Eye (tissue), 1 donor: ENCODE measurements around the gene TARP.
A peak's percentile ranks its signal among the peaks of the same experiment; 100 is the strongest.

Experiments used
- DNase-seq: peaks from one replicate; pipeline ENCODE4 v3.0.0-alpha.2; 2015

The TARP gene

DNA sequence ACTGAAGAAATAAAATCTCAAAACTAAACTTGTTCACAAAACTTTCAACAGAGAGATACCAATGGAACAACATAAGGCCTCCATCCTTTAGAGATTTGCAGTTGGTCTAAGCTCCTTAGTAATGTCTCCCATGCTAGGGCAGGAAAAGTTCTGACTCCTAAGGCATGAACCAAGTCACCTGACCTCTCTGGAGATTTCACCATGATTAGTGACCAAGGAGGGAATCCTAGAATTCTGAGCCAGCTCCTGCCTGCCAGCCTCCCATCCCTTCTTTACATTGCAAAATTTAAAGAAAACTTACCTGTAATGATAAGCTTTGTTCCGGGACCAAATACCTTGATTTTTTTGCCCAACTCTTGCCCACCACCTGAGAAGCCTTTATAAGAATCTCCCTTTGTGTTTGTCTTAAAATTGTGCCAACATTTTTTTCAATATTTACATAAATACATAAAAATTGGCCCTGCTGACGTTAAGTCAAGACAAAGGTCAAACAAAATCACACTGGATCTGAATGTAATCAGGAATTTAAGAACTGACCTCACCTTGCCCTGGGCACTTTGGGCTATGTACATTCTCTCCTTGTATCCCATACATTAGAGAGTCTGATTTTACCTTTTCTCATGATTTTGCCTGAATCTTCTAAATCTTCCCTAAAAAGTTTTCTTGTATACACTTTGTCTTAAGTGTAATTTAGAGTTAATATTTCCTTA is at the start of gene TARP:
TSS of gene TARP (minus strand) at position 351 of the 710 bp plus-strand sequence.
- no peak for DNase-seq

DNA sequence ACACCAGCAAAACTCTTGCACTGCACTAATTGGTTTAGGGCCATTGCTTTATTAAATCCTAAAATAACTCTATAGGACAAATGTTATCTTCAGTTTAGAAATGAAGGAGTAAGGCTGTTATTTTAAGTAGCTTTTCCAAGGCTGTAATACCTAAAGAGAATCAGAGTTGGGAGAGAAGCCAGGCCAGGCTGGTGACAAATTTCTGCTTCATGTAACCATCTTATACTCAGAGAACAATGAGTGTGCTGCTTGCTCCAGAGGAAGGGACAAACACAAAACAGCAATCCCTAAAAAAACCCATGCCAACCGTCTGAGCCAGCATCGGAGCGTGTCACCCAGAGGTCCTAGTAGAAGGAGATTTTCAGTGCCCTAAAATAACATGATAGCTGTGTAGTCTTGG is 49.7 kb upstream of the TARP start:
- DNase-seq, result no peak

DNA sequence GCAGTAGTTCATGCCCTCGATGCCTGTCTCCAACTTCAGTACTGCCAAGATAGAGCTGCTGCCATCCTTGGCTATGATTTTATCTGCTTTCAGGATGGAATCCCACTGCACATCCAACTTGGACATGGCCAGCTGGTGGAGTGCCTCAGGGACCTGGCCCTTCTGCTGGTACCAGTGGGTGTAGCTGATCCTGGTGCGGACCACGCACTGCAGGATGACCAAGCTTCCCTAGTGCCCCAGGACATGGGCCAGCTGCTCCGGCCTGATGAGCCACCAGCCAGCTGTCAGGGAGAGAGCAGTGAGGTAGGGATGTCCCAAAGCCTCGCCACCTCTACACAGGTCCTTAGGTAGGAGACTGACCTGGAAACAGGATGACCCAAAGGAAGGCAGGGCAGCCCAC is 49.0 kb upstream of the TARP start:
- DNase-seq, result no peak

DNA sequence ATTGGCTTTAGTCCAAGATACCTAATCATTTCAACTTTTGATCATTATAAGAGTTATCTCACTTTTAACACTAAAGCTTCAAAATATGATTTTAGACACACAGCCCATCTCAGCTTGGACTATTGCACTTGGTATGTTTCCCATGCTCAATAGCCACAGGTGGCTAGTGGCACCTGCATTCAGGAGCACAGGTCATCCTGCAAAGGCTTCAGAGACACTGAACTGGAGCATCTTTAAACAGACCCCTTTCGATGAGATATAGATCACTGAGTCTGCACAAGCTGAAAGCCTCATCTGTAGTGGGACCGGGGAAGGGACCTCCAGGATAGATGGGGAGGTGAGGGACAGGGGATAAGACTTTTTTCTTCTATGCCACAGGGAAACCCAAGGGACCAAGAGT is 48.5 kb upstream of the TARP start:
- DNase-seq, result no peak

DNA sequence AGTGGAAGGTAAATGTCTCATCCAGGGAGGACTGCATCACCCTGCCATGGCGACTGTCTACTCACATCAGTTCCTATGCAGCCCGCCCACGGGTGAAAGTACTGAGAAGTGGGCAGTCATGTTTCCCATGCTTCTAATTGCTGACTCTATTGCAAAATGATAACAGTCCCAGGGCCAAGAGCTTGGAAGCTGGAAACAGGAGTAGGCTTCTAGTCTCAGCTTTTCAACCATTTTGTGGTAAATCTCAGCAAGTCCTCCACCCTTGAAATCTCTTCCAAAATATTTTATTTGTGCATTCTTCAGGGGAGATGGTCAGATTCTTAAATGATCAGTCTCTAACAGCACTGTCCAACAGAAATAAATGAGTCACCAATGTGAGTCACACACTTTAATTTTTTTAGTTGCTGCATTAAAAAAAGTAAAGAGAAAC is 48.1 kb upstream of the TARP start:
- DNase-seq, result no peak

DNA sequence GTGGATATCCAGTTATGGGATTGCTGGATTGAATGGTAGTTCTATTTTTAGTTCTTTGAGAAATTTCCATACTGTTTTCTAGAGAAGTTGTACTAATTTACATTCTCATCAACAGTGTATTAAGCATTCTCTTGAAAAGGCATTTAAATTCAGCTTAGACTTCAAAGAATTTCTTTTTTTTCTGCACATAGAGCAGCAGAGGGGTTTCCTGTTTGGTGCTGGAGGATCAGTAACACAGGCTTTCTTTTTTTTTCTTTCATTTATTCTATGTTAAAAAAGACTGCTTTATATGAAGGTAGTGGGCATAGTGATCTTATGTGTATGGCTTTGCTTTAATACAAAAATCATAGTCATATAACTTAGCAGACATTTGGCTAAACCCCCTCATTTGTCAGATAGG is 47.6 kb upstream of the TARP start:
- DNase-seq, result no peak

DNA sequence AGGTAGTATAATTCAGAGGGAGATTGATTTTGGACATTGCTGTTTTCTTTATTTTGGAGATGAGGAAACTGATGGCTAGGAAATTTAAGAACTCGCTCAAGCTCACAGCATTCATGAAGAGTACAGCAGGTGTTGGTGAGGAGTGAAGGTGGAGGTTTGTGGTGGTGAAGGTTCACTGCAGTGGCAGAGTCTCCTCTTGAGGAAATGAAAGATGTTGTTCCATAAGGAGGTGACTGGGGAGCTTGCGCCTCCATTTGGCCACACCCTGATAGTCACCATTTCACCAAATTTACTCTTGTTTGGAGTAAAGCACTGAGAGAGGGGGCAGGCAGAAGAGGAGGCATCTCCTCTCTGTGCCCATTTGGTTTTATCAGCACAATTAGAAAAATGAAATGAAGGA is 46.4 kb upstream of the TARP start:
- no peak for DNase-seq

DNA sequence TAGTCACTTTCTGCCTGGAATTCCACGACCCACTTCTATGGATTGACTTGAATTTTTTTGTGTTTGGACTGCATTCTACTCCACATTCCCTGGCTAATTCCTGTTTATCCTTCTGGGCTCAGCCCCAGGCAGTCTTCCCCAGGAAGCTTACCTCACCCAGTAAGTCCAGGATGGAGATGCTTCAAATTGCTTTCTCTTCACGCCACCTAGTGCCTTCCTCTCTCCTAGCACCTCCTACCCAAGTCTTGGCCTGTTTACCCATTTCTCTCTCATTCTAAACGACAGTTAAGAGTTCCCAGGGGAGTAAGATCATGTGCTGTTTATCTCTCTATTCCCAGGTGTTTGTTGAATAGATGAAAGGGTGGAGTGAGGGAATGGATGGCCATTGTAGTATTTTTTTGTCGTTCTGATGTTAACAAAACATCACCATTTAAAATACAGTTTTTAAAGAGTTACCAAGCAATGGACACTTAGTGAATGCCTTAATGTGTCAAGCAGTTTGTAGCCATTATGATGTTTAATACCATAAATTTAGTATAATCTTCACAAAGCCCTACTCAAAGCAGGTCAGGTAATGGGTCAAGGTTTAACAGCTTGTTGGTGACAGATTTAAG is 45.5 kb upstream of the TARP start:
- peak; percentile 73 for DNase-seq

DNA sequence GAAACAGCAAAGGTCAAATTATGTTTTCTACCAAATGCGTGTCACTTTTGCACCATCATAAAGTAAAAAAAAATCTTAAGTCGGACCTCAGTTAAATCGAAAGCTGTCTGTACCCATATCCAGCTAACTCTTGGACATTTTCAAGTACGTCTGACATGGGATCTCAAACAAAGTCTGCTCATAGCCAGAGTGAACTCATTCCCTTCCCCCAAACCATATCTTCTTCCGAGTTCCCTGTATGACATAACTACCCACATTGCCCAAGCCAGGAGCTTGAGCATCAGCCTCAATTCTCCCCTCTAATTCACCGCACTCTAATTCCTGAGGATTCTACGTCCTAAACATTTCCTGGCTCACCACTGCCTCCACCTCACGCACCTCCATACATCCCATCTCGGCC is 44.8 kb upstream of the TARP start:
- DNase-seq, result no peak

DNA sequence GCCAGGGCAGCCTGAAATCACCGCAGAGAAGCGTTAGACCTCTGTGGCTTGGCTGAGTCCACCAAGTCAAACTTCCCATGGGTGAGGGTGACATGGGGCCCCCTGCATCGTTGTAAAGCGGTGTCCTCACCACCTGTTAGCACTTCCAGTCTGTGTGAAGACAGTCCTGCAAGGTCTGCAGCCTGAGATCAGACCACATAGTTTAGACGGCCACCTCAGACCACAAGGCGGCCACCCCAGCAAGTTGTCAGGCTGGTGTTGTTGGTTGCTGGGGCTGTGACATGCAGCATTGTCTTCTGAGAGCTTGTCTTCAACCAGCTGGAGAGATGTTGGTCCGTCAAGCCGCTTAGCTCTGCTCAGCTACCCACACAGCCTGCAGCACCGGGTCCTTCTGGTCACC is 44.1 kb upstream of the TARP start:
- DNase-seq, result no peak

DNA sequence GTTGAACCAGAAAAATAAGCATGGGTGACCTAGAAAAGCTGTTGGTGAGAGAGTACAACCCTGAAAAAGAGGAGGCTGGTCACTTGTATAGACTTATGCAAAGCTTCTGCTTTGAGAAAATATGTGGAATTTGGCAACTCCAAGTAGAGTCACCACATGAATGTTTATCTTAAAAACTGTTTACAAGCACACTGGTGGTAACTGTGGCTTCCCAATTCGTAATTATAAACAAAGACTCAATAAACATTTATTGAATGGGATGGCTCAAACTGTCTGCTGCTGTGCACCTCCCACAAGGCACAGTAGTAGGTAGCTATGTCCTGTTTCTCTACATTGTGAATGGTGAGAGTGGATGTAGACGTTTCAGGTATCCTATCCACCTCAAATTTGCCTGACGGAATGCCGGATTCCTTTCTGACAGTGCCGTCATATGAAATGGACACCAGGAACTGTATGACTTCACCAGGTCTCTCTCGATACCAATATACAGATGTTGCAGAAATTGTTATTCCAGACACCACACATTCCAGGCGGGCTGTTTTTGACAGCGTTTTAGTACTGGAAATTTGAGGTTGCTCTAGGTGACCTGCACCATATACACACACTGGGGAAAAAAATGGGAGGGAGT is 43.4 kb upstream of the TARP start:
- no peak for DNase-seq

DNA sequence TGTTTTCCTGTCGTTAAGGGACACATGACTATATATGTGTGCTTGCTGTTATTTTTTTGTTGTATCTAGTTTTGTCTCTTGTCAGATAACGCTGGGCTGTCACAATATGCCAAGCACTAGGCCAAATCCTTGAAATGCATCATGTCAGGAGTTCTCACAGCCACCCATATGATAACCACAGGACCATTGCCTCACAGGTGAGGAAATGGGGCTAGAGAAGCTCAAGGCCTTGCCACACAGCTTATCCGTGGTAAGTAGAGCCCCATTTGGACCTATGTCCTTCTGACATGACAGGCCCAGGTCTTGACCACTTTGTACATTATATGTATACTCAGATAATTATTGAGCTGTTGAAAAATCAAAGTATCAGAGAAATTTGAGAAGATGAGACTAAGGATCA is 42.0 kb upstream of the TARP start:
- no peak for DNase-seq

DNA sequence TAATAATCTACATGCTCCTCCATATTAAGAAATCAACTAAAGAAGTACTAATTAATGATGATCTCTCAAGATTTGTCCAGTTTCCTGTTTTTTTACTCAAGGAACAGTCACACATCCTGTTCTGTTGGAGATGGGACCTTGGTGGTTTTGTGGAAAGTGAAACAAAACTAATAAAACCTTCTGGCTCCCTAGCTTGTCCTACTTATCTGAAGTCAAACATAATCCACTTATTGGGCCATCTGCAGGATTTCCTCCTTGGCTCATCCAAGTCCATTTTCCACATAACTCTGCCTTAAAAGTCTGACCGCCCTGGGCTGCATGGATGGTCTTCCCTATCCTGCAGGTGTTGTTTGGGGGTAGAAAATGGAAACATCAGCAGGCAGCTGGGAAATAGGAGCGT is 39.4 kb upstream of the TARP start:
- DNase-seq, result no peak

DNA sequence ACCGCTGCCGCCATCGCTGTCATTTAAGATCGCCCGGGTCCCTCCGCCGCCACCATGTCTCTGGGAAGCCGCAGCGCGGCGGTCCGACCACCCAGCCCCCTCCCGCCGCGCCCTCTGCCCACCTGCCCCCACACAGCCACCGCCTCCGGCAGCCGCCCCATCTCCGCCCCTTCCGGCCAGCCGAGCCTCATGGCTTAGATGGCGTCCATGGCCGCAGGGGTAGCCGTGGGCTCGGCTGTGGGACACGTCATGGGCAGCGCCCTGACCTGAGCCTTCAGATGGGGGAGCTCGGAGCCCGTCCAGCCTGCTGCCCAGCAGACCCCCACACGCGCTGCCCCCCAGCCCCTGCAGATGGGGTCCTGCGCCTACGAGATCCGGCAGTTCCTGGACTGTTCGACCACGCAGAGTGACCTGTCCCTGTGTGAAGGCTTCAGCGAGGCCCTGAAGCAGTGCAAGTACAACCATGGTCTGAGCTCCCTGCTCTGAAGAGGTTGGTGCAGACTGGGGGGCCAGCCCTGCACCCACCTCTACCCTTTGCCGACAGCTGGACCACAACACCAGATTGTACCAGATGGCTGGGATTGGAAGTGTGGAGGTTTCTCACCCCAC is 38.0 kb upstream of the TARP start:
- peak; percentile 77 for DNase-seq

DNA sequence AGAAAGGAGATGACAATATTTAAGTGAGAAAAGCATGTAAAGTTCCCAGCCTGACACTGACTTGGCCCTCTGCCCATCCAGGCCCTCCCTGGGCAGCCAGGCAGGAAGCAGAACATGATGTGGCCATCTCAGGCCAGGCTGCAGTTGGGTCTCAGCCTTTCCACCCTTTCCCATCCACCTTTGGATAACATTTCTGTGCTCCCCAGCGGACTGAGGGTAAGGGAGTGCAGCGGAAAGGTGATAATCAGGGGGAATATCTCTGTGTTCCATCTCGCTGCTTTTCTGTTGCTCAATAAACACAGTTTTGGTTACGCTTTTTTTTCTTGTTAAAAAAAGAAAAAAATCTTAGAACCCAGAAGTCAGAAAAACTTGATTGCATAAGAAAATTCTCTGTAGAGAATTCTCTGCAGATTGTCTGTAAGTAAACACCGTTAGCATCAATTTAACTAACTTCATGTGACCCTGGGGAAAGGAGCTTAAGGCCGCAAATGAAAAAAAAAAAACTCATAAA is 37.2 kb upstream of the TARP start:
- peak; percentile 24 for DNase-seq

DNA sequence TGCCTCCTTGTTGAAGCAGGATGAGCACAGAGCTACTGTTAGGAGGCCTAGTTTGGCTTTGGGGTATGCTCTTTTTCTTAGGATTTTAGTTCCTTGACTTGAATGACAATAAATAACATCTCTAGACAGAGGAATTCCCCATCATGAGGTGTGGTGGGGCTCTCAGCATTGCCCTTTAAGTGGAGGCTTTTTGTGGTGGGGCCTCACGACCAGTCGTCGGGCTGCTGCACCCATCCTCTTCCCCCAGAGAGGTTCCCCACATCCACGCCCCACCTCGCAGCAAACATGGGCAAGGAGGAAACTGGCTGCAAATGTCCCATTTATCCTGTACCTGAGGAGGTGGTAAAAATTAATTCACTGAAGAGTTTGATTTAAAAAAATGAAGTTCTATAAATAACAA is 36.1 kb upstream of the TARP start:
- DNase-seq, result no peak

DNA sequence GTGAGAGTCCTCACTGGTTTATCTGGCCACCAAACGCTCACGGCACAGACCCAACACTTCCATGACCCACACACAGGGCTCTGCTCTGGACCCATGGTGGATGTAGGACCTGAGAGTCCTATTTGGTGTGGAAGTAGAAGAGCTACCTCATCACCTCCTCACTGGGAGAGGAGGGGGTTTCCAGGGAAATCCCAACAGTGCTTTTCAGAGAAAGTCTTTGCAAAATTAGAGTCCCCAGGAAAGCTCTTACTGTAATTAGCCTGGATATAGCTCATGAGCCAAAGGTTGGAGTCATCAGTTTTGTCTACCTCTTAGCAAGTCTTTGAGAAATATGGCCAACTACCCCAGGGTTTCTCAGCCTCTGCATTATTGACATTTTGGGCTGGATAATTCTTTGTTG is 34.7 kb upstream of the TARP start:
- no peak for DNase-seq

DNA sequence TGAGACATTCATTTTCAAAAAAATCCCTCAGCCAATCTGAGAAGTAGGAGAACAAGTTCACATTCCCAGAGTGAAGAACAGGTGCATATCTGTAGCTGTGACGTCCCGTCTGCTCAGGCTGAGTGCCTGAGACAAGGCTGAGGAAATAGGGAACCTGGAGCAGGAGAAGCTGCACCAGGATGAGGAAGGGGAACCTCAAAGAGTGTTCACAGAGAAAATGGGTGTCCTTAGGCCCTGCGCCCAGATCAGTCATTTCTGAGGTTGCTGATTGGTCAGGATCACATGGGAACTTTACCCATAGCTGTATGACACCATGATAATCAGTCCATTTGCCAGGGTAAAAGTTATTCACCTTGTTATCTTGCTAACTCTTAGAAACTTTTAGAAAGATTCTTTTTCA is 34.2 kb upstream of the TARP start:
- DNase-seq, result no peak

DNA sequence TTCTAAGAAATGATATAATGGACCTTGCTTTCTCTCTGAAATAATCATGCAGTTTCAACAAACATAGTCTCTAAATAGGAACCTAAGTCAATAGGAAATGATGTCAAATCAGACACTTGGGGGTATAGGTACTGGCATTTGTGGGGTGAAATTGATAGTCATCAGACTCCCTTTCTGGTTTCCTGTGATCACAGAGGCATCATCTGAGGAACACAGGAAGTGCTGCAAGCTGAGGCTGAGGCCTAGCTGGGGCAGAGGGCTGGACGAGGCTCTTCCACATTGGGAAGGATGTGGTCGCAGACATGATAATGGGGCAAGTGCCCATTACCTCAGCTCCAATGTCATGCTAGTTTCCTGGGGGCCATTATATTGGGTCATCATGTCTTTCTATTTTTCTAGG is 33.5 kb upstream of the TARP start:
- no peak for DNase-seq

DNA sequence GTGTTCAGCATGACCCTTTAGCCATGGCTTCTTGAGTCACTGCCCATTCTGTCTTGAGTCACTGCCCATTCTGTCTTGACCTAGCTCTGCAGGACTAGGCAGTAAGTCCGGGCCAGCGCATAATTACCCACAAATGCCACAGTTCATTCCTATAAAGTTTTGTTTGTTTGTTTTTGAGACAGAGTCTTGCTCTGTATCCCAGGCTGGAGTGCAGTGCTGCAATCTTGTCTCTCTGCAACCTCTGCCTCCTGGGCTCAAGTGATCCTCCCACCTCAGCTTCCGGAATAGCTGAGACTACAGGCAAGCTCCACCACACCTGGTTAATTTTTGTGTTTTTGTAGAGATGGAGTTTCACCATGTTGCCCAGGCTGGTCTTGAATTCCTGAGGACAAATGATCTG is 32.7 kb upstream of the TARP start:
- no peak for DNase-seq

DNA sequence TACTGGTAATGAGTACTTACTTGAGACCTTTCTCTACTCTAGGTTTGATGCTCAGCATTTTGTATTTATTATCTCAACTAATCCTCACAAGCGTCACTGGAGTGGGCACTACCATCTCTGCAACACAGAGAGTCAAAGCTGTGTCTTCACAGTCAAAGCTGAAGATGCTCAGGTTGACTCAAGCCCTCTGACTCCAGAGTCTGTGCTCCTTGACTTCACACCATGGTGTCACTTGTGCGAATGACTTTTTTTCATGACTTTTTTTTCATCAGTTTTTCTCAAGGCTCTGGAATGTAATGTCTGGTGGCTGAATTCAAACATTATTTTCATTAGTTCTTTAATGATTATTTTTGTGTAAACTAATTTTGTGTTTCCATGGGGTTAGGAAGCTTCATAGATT is 30.4 kb upstream of the TARP start:
- DNase-seq, result no peak

DNA sequence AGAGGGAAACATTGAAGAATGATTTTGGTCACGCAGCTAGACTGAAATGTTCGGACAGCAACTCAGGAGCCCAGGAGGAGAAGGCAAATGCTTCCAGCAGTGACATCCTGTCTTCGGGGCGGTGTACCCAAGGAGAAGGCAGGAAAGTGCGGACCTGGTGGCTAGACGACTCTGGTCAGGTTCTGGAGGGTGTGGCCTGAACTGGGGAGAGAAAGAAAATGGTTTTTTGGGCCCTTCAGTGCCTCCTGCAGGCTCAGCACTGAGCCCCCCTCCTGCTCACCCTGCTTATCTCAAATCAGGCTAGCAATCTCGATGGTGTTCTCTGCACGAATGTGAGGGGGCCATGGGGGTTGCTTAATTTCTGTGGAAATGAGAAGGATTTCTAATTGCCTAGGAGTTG is 26.7 kb upstream of the TARP start:
- DNase-seq, result no peak

DNA sequence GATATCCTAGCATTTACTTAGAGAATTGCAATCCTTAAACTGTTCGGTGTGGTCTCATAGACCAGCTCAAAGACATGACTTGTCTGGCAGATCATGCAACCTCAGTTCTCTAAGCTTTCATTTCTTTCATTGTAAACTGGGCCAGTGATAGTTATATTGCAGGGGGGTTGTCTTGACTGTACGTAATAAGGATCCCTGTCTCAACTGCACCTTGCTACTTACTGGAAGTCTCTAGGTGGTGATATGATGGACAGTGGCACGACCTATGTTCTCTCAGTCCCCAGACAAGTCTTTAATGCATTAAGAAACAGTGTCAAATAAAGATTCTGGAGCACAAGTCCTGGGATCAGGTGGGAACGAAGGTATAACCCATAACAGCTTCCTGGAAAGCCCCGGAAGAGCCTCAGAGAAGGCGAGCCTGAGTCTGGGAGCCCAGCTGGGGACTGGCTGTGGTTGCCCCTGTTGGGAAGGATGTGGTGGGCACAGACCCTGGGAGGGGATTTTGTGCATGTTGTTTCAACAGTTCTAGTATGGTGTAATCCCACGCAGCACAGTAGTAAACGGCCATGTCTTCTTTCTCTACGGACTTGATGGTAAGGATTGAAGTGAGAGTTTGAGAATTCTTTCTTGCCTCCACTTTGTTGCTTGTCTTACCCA is 26.0 kb upstream of the TARP start:
- DNase-seq, result no peak
